ENCODE data around the gene EHF.

Gene EHF

DNA sequence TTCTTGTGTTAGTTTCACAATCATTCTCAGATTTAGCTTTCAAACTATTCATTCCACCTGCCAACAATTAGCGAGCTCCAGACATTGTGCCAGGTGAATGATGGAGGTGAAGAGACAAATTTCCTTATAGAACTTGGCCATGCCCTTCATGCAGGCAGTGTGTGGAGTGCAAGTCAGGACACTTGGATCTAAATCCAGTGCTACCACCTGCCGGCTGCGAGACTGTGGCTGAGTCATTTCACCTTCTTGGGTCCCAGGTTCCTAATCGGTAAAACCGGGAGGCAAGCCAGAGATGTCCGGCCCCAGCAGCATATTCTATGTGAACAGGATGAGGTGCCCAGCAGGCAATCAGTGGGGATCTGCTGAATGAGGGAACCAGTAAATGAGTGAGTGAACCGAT lies 18.6 kb upstream of the EHF start:
- DNase-seq (ENCODE audit: low spot score), result no peak

DNA sequence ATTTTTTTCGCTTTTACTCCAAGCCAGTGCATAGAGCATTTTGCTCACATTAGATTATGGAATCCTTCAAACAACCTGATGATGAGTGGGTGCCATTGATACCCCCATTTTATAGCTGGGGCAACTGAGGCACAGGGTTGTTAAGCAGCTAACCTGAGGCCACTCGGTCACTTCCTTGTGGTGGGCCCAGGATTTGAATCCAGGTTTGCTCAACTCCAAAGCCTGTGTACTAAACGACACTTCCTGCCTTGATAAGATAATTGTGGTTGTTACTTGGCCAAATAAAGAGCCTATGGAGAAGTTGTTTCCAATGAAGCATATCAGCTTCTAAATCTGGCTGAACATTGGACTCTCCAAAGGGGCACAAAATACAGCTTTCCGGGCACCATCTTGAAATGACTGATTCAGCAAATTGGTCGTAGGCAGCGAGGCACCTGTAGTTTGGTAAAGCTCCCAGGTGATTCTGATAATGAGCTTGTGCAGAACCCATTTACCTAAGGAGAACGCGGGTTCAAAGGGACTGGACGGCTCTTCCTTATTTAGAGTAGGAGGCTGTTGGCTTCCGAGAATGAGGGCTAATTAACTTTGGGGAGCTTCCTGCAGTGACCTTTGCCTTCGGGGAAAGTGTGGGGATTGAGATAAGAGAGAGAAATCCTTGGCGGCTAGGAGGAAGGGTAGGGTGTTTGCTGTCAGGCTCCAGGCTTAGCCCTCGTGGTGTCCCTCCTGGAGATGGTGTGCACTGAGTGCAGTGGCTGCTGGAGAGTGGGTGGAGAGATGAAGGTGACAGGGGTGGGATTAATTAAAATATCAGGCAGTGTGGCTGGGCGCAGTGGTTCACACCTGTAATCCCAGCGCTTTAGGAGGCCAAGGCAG lies 17.5 kb upstream of the EHF start:
- no peak for DNase-seq (ENCODE audit: low spot score)

DNA sequence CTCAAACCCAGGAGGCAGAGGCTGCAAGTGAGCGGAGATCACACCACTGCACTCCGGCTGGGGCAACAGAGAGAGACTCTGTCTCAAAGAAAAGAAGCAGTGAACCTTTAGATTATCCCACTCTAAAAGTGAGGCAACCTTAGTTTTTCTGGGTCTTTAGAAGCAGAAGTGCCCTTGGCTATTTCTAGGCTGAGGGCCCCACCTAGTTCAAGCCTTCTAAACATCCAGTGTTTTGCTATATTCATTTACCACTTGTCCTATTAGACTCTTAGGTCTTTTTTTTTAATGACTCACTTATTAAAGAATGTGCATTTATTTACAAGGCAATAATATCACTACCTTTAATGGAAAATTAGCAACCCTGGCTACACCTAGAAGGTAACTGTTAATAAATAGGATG lies 16.7 kb upstream of the EHF start:
- no peak for DNase-seq (ENCODE audit: low spot score)

DNA sequence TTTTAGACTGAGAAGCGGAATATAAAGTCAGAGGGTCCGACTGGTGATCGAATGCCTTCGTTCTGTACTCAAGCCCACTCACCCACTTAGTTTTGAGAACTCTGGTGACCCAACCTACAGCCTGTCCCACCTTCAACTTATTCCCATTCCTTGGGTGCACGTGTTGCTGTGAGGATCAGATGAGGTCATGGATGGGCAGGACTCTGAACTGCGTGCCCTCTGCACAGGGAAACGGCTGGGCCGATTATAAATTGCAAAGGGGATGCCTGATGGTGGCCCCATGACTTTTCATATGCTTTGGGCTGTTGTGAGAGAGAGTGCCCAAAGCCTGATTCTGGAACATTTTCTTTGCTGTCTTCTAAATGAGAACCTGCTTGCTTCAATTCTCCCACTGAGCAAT lies 16.0 kb upstream of the EHF start:
- no peak for DNase-seq (ENCODE audit: low spot score)

DNA sequence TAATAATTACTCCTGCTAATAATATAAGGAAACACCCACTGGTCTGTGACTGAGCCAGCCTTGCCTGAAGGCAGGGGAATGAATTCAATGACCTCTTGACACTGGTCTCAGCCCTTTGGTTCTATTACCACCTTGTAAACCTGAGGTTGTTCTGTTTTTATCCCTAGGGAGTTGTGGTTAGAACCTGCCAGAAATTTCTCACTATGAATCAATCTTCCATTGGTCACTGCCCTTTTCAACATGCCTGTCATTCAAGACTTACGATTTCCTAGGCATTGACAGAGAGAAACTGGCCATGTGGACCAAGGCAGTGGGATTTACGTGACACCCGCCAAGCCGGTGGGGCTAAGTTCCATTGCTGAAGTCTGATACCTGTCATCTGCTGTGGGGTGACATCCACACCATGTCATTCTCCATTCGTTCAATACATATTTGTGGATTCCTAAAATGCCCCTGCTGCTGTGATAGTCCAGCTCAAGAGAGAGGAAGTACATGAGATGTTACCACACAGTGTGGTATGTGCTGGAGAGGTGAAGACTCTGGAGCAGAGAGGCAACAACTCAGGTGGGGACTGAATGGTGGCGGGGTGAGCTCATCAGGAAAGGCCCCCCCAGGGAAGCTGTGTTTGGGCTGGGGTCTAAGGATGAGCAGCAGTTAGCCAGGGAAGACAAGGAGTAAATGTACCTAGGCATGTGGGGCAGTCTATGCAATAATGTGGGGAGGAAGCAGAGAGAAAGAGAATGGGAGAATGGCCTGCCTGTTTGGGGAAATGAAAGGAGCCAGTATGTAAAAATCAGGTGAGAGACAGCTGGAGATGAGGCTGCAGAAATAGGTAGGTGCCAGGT lies 15.2 kb upstream of the EHF start:
- no peak for DNase-seq (ENCODE audit: low spot score)

DNA sequence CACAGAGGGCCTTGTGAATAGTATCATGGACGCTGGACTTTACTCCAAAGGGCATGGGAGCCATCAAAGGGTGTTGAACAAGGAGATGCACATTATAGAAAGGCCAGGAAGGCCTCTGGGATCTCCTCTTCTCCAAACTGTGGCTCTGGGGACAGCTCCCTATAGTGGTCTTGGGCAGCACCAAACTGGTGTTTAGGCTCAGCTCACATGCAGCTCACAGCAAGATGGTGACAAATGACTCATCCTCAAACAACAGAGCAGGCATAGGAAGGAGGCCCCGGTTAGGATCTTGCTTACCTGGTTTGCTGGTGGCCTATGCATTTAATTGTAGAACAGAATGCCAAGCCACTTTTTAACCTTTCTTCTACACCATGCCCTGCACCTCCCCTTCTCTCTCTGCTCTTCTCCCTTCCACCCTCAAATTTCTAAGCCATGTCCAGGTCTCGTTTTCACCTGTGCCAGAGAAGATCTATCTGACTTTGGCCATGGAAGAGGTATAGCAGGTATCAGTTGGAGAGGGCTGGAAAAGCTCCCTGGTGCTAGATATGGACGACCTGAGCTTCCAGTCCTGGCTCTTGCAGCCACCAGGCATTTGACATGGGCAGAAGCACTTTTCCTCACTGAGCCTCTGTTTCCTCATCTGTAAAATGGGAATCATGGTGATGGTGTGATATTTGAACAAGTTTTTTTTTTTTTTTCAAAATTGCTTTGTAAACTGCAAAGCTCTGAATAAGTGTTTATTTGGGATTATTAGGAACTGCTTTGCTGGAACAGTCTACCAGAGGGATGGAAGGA lies 14.4 kb upstream of the EHF start:
- DNase-seq (ENCODE audit: low spot score), result no peak

DNA sequence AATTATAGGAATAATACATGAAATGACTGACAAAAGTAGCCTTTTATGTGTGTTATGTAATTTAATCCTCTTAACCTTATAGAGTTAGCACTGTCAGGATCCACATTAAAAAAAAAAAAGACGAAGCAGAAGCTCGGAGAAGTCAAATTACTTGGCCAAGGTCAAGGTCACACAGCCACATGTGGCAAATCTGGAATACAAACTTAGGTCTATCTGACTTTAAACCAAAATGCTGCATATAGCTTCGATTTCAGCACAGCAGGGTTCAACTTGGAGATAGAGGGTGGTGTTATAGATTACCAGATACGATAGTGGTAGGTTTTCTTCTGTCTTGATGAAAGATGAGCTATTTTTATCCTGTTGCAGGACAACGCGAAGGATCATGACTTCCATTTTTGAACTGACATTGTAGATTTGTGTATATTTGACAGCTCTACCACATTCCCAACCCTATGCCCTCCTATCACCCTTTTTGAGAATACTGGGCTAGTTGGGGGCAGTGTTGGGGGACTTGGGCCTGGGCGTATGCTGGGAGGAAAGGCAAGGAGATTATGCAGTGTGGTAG lies 11.6 kb upstream of the EHF start:
- DNase-seq (ENCODE audit: low spot score), result no peak

DNA sequence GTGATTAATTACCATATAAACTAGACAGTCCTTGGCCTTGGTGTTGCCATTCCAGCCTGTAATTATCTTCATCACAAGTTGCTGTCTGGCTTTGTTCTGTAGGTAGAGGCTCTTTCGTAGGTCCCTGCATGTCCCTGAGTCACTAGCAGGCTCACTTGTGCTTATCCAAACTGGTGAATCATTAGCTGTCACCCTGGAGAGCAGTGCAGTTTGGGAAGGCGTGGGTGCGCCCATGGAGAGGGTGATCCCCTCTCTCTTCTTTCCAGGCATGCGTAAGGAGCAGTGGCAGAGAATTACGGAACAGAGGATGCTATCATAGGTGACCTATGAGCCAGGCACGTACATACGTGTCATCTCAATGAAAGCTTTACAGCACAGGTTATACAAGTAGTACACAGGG lies 11.0 kb upstream of the EHF start:
- no peak for DNase-seq (ENCODE audit: low spot score)

DNA sequence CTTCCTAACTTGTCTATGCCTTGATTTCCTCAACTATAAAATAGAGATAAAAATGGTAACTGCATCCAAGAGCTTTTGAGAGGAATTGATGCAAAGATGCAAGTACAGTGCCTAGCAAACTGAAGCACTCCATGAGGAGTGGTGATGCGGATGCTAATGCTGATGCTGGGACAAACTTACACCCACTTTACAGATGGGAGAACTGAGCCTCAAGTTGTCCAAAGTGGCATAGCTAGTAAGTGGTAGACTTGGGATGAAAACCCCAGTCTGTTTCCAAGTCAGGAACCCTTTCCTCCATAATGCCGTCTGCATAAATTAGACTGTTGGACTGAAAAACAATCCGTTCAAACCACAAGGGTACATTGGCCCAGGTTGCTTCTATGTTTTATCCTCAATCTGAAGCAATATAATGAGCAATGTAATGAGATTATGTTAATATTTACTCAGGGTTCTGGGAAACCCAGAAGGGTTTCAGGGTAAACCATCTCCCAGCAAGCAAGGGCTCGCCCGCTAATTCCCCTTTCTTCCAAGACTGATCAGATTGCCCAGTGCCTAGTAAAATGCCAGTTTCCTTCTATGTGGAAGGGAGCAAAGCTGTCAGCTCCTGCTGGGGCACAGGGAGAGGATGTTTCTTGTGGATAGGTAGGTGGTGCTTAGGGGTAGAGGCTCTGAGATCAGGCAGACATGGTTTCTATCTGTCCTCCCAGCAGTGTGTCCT lies 10.4 kb upstream of the EHF start:
- DNase-seq (ENCODE audit: low spot score), result no peak

DNA sequence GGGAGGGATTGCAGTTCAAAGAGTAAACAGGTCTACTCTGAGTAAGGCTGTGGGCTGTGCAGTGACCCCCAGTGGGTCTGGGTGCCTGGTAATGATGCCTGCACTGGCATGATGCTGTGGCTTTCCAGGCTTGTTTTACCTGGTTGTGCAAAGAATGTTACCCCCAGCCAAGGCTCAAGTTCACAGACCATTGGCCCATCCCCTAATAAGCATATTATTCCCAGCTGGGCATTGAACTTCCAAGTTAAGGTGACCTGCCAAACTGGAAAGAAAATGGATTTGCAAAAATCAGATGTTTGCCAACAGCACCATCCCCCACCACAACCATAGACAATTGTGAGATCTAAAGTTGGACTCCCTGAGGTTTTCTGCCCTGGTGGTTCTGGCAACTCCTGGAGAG lies 7.9 kb upstream of the EHF start:
- no peak for DNase-seq (ENCODE audit: low spot score)

DNA sequence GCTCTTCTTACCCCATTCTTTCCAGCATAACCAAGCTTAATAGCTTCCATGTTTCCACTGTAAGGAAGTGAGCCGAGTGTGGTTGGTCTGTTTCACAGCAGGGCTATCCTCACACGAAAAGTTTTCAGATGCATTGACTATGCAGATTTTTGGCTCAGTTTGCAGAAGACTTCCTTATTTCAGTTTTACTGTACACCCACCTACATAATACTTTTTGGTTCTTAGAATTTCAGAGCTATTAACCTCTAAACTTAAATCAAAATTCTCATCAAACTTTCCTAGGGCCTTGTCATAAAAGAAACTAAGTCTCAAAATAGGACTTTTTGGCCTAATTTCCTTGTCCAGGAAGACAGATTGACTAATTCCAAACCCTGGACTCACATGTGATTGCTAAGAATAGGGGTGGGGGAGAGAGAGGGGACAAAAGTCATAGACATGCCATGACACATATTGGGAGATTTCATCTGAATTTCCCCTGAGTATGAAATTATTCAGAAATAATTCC lies 7.3 kb upstream of the EHF start:
- DNase-seq (ENCODE audit: low spot score), result no peak

DNA sequence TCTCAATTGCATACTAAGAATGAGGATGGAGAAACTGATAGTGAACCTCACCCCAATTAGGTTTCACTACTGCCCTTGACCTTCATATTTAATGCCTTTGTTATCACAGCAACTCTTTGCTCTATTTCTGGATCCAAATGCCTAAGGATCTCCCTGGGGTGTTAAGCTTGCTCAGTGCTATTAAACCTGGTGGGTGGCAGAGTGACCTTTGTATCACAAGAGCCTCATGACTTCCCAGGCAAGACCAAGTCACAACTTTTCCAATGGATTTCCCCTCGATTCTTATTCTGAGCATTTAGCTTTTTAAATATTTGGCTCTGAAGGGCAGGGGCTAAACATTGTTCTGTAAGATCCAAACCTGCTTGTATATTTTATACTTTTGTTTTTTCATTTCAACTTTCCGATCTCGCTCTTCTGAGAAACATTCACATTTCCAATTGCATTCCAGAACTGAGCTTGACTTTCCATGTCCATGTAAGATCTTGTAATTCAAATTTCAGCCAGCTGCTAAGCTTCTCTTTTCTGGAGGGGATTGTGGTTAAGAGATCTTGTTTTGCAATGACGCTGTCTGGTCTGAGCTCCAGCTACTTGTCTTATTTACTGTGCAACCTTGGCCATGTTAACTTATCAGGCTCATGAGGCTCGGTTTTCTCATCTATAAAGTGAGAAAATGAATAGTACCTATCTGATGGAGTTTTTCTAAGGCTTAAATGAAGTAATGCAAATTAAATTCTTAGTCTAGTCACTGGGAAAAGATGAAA lies 6.4 kb upstream of the EHF start:
- DNase-seq (ENCODE audit: low spot score), result no peak

DNA sequence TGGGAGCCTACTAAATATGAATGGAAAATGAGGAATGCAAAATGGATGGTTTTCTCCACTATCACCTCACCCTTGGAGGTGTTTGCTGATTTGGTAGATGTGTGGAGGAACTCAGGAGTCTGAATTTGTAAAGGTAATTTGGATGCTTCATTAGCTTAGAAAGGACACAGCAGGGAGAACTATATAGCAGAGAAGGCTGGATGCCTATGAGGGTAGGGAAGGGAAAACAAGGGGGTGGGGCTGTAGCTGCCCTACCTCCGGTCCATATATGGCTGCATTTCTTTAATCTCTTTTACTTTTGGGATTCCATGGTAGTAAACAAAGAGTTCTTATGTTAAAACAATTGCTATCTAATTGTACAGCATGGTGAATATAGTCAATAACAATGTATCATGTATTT lies 4.8 kb upstream of the EHF start:
- no peak for DNase-seq (ENCODE audit: low spot score)

DNA sequence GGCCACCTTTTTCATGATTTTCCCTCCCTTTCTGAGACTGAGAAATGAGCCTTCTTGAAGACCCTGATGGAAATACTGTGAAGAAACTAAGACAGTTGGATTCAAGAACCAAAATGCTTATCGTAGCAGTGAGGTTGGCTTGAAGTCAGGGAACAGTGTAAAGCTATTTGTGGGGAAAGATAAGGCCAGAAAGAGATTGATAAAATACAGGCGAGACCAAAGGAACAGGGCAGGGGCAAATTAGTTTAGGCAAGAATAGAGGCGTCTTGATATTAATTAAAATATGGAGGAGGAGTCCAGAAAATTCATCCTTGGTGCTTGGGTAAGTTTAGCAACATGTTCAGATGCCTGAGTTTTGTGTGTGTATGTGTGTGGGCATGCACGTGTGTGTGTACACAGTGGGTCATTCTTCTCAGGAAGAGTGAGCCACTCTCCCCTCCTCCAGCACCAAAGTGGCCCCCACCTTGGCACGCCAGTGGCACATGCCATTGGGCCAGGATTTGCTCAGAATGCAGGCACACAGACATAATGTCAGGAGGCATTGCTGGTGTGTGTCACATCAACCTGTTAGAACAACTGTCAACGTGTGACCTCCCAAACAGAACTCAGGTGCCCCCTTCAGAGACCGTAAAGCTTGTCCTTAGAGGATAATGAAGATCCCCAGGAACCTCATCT lies 3.9 kb upstream of the EHF start:
- DNase-seq (ENCODE audit: low spot score), result no peak

DNA sequence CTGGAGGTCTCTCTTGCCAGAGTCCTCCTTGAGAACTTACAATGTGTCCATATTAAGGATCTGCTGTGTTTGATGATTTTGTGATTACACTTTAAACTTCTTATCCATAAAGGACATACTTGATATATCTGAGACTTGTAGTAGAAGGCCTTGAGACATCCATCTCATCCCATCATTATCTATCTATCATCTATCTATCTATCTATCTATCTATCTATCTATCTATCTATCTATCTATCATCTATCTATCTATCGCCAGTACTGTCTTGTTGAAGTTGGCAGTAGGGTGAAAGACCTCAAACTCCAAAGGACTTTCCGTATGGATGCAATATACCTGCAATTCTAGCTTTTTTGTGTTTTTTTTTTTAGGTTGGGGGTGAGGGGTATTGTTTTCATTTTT lies 2.5 kb upstream of the EHF start:
- no peak for DNase-seq (ENCODE audit: low spot score)

DNA sequence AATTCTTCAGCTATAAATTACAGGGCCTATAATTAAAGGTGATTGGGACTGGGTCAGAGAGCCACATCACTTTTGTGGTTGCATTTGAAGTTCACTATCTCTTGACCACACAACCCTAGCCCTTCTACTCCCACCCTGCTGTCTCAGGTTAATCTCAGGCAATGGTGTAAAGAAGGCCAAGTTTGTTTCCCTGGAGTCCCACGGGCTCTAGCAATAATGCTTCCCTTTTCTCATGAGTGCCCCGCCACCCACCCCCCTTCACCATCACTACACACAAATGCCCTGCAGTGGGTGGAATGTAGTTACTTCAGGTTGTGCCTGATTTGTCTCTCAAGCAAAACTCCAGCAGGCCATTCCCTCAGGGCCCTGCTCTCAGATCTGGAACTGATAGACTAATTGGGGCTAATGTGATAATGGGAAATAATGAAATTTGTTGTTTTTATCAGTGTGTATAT lies 1.8 kb upstream of the EHF start:
- no peak for DNase-seq (ENCODE audit: low spot score)

DNA sequence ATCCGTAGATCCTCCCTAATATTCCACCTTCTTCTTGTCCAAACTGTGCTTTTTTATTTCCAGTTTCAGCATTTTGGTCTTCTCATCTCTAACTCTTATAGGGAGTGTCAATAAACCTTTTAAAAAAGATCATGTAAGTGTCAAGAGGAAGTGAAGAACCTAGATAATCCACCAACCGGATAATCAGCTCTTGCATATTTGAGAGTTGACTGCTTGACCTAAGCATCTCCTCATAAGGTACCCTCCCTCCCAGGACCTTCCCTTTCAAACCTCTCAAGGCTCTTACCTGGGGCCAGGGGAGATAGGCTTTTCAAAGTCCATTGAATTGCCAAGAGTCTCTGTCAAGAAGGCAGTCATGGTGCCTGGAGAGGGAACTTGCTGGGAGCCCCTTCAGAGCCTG lies 691 bp upstream of the EHF start:
- DNase-seq (ENCODE audit: low spot score), result no peak

DNA sequence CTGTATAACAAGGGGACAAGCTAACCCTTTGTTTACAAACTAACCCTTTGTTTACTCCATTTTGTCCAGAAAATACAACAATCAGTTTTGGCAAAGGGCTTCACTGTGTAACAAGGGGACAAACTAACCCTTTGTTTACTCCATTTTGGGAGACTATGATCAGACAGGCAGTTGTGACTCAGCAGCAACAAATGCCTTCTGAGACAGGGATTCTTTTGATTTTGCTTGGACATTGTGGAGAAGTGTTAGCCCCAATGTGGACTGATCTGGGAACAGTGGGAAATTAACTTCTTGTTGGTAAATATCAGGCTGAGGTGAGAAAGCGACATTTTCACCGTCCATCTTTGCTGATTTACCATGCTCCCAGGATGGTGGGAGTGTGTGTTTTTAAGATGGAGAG lies 983 bp downstream of the EHF start:
- DNase-seq (ENCODE audit: low spot score), result no peak

DNA sequence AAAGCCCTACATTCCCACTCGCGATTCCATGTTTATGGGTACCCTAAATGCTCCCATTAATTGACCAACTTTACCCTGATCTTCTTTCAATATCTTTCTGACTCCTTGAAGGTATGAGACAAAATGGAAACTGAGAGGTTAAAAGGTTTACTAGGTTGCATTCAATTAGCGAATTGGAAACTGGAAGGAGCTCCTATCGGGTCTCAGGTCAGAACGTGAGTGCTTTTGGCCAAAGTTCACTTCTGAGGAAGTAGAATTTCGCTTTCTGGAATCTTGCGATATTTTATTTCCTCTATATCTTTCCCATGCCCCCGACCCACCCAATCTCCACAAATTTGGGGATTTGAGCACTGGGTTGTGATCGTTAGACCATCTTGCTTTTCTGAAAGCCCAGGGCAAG lies 2.6 kb downstream of the EHF start:
- no peak for DNase-seq (ENCODE audit: low spot score)

DNA sequence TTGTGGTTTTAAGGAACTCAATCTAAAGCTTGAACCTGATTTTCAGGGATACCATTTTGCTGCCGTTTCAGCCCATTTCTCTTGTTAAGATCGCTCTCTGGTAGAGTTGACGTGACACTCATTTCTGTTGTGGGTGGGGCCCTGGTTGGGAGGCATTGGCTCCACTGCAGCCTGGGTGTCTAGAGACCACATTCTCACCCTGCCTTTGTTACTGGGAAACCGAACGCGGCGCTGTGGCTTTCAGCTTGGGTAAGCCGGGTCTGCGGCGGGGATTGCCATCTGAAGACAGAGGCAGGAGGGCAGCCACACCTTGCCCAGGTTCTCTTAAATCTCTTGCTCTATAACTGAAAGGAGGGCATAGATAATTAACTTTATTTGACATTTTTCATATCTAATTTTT lies 3.2 kb downstream of the EHF start:
- DNase-seq (ENCODE audit: low spot score), result no peak
